Mucosa of descending colon (tissue), 3 donors: ENCODE results near the gene ADGRG1. TPM values are rescaled to one million over a fixed set of nuclear protein-coding genes. Genes with fewer than 3 reads are reported as not detected.

Source experiments
- ATAC-seq: fragments of 200-7000 bp; cut with Tn5 transposase; one replicate; pipeline ENCODE4 v1.9.1; 2020; ENCODE audit warnings: mild to moderate bottlenecking, moderate library complexity
- DNase-seq, 3 donors: peaks; one replicate each; pipeline ENCODE4 v3.0.0-alpha.2; 2020
- H3K36me3 ChIP-seq: fragments of 200-600 bp; one replicate; pipeline ENCODE4 v1.8.0; 2021; ENCODE audit warnings: low read depth, mild to moderate bottlenecking
- H3K4me1 ChIP-seq: fragments of 200-600 bp; one replicate; pipeline ENCODE4 v1.8.0; 2021; ENCODE audit warnings: low read depth, mild to moderate bottlenecking
- H3K4me3 ChIP-seq: fragments of 200-600 bp; one replicate; pipeline ENCODE4 v1.8.0; 2021; ENCODE audit warnings: mild to moderate bottlenecking
- H3K9me3 ChIP-seq: fragments of 200-600 bp; one replicate; pipeline ENCODE4 v1.8.0; 2021; ENCODE audit warnings: mild to moderate bottlenecking
- CTCF ChIP-seq: fragments of 200-600 bp; IDR thresholded peaks from one replicate; pipeline ENCODE4 v1.8.0; 2022; ENCODE audit warnings: antibody characterized with exemption, mild to moderate bottlenecking
- intact Hi-C, 2 donors: fragments of 100-400 bp; cut with DNase I in 1 of 2; cut with micrococcal nuclease in 1 of 2; formaldehyde crosslinking; loops; one replicate each; pipeline versions ENCODE4 v1.11.0 to v1.11.1; 2022; cut with DNase I, micrococcal nuclease
- total RNA-seq, 3 donors: library from RNA; stranded (reverse); fragmentation: NEBNext Ultra II Directional in 2 of 3; extraction: Animal tissue kit (Norgen Biotek cat#: 25700) in 2 of 3; gene quantifications; one replicate each; pipeline versions ENCODE4 v1.2.1 to v1.2.4, GENCODE V29; 2021 to 2023
- donor health status: DM: no; HTN: no; CAD: no; lungs with moderate emphysema.
- donor health status: DM: no; HTN: no; CAD: no.
- donor health status: DM: no; HTN: yes; CAD: no.

The ADGRG1 gene
- total RNA-seq, 3 donors from 2014 or later = 37.0 to 104 (median 98.4) TPM

- no peak for ATAC-seq
- DNase-seq = no peak
- Histone ChIP-seq H3K4me3 (no peak overlapping the region), H3K4me1 (peaks cover 28% of the 10 kb centered on the region), H3K36me3 (no peaks in the 10 kb centered on the region), H3K9me3 (no peaks in the 10 kb centered on the region)
- no peak for TF ChIP-seq CTCF
- intact Hi-C loops = no loop called here
These were observed 5.1 kb downstream of the ADGRG1 start for GRCh38 chr16:57633383-57634064.

GRCh38 chr16:57634171-57634570 lies 5.7 kb downstream of the ADGRG1 start:
- ATAC-seq (no peak), DNase-seq (no peak)
- Histone ChIP-seq H3K36me3 (no peaks in the 10 kb centered on the region), H3K9me3 (no peaks in the 10 kb centered on the region), H3K4me3 (no peak overlapping the region), H3K4me1 (peaks cover 28% of the 10 kb centered on the region)
- intact Hi-C loops = no loop called here
- no peak for TF ChIP-seq CTCF

- DNase-seq = peak; percentile 81 to 87 (median 82)
- Histone ChIP-seq H3K4me3 (no peak overlapping the region), H3K9me3 (no peaks in the 10 kb centered on the region), H3K4me1 (peaks cover 28% of the 10 kb centered on the region), H3K36me3 (no peaks in the 10 kb centered on the region)
- intact Hi-C loops = no loop called here
- TF ChIP-seq CTCF = no peak
- peak; percentile 92 for ATAC-seq
These were observed 7.1 kb downstream of the ADGRG1 start for GRCh38 chr16:57635266-57636097.

GRCh38 chr16:57636184-57636583 lies 7.8 kb downstream of the ADGRG1 start:
- Histone ChIP-seq H3K4me1 (peaks cover 28% of the 10 kb centered on the region), H3K9me3 (no peaks in the 10 kb centered on the region), H3K4me3 (no peak overlapping the region), H3K36me3 (no peaks in the 10 kb centered on the region)
- DNase-seq = no peak
- ATAC-seq = no peak
- no peak for TF ChIP-seq CTCF
- intact Hi-C loops = no loop called here

- no peak for ATAC-seq
- H3K4me1 ChIP-seq = peaks cover 28% of the 10 kb centered on the region
- intact Hi-C loops = no loop called here
- H3K9me3 ChIP-seq = no peaks in the 10 kb centered on the region
- no peak for TF ChIP-seq CTCF
- DNase-seq = no peak
- H3K36me3 ChIP-seq = no peaks in the 10 kb centered on the region
- H3K4me3 ChIP-seq = no peak overlapping the region
These were observed 8.6 kb downstream of the ADGRG1 start for GRCh38 chr16:57637020-57637419.
